Thyroid gland (tissue), 4 donors: ENCODE results near the gene REXO1. TPM values are rescaled to one million over a fixed set of nuclear protein-coding genes. Genes with fewer than 3 reads are reported as not detected.

Experiments used
- DNase-seq, 2 donors: peaks; one replicate each; pipeline ENCODE4 v3.0.0-alpha.2; 2019
- H3K27ac ChIP-seq, 3 donors: fragments of 200-600 bp; sonication (generic); 1 replicate in 2 of 3; 2 replicates in 1 of 3; pipeline ENCODE4 v1.5.1; 2016 to 2019; ENCODE audit warnings: mild to moderate bottlenecking in 1 of 3, moderate library complexity in 1 of 3
- H3K27me3 ChIP-seq: fragments of 200-600 bp; sonication (generic); one replicate; pipeline ENCODE4 v1.5.1; 2019
- H3K36me3 ChIP-seq, 2 donors: fragments of 200-600 bp; sonication (generic); one replicate each; pipeline ENCODE4 v1.5.1; 2016 to 2019
- H3K4me1 ChIP-seq, 2 donors: fragments of 200-600 bp; sonication (generic); one replicate each; pipeline ENCODE4 v1.5.1; 2017 to 2019
- H3K4me3 ChIP-seq, 3 donors: fragments of 200-600 bp; sonication (generic); replicated peaks in 1 of 3; 1 replicate in 2 of 3; 2 replicates in 1 of 3; pipeline ENCODE4 v1.5.1; 2016; ENCODE audit warnings: mild to moderate bottlenecking in 1 of 3
- H3K9me3 ChIP-seq: fragments of 200-600 bp; sonication (generic); one replicate; pipeline ENCODE4 v1.5.1; 2017
- CTCF ChIP-seq, 6 experiments: fragments of 200-600 bp in 3 of 6; fragments of 450-650 bp in 3 of 6; sonication (generic) in 3 of 6; IDR thresholded peaks; one replicate each; pipeline ENCODE4 v1.5.1; 2016 to 2019; ENCODE audit warnings: antibody characterized with exemption in 6 of 6, mild to moderate bottlenecking in 2 of 6, inconsistent platforms in 1 of 6, moderate library complexity in 1 of 6
- POLR2A ChIP-seq, 2 donors: fragments of 450-650 bp; IDR thresholded peaks; one replicate each; pipeline ENCODE4 v1.6.1; 2017; ENCODE audit warnings: antibody characterized with exemption in 2 of 2, mild to moderate bottlenecking in 2 of 2, moderate library complexity in 1 of 2
- WGBS, 2 donors: methylation state at CpG; one replicate each; pipeline ENCODE4 v1.1.5; 2017; 5-methylcytosine and 5-hydroxymethylcytosine counted together
- intact Hi-C: fragments of 100-400 bp; cut with DNase I; formaldehyde crosslinking; loops from one replicate; pipeline ENCODE4 v1.15.1; 2023
- total RNA-seq, 4 donors: library from RNA; depleted of rRNA; stranded (reverse); fragments of >200 nt; gene quantifications; one replicate each; pipeline ENCODE4 v1.2.3, GENCODE V29; 2016

The REXO1 gene
- total RNA-seq, 4 donors from 2014 or later = 14.0 to 21.8 (median 17.2) TPM

DNA sequence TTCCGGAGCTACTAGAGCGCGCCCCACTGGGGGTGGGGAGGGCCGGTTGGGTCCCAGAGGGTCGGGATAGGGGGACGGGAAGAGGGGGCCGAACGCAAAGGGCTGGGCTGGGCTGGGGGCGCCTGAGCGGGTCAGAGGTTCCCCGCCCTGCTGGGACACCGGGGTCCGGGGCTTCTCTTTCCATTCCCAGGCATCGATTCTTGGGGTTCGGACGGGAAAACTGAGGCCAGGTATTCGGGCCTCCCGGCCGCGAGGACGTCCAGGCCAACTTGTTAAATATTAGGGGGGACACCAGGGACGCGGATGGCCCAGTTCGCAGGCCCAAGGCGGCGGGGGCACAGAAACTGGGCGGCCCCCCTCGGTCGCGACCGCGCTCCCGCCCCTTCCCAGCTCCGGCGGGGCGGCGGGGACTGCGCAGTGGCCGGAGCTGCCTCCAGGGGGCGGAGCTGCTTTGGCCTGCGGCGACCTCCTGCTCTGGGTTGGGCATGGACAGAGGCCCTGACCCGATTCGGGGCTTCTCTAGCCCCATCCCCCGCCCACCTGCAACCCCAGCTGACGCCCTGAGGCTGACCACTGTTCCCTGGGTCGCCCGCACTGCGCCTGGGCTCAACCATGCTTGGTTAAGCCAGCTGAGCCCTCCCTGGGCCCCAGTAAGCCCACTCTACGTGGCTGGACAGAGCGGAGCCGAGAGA is 16.3 kb upstream of the REXO1 start:
- peak overlapping the region; percentile 42 to 83 (median 73) for H3K27ac ChIP-seq
- H3K4me3 ChIP-seq = peak overlapping the region in 2 of 3 donors; percentile 82 to 88
- TF ChIP-seq POLR2A (IDR thresholded peaks at IDR 0.05) (no peak), CTCF (IDR thresholded peaks at IDR 0.05) (peak; percentile 43 to 82 (median 70))
- H3K4me1 ChIP-seq = peaks cover 24 to 34% of the 10 kb centered on the region in 2 donors
- no peaks in the 10 kb centered on the region for H3K9me3 ChIP-seq
- intact Hi-C loops = no loop called here
- H3K27me3 ChIP-seq = no peaks in the 10 kb centered on the region
- peak; percentile 58 to 71 for DNase-seq
- 0% methylated on average over 12 to 13 of the region's 52 CpGs for WGBS, 2 donors
- no peaks in the 10 kb centered on the region for H3K36me3 ChIP-seq

DNA sequence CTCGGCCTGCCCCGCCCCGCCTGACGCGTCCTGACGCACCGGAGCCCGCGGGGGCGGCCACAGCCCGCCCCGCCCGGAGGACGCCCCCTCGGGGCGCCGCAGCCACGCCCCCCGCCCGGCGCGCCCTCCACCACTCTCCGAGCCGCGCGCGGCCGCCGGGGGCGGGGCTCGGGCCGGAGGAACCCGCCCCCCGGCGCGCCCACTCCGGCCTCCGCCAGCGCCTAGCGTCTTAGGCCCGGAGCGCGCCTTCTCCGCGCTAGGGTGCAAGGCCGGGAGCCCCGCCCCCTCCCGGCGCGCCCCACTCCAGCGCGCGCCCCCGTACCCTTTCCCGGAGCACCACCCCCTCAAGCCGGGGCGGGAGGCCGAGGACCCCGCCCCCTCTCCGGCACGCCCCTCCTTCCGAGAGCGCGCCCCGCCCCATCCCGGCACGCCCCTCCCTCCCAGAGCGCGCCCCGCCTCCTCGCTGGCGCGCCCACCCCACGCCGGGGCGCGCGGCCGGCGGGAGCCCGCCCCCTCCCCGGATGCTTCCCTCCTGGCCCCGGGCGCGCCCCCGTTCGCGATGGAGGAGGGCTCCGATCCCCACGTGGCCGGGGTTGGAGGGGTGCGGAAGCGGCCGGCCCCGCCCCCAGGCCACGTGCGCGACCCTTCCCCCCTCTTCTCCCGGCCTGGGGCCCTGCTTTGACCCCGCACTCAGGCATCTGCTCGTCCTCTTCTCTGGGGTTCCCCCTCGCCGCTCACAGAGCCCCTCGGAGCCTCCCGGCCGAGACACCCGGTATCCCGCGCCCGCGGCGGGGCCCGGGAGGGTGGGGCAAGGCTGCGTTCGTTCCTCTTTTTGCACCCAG is 15.6 kb upstream of the REXO1 start:
- H3K27me3 ChIP-seq = no peaks in the 10 kb centered on the region

GRCh38 chr19:1863328-1863637 is 15.0 kb upstream of the REXO1 start, which contains the start of gene KLF16:
TSS of gene KLF16 (minus strand) at chr19:1863579. CDS start at chr19:1863497, 82 bp downstream.
- Histone ChIP-seq H3K9me3 (no peaks in the 10 kb centered on the region), H3K27me3 (no peaks in the 10 kb centered on the region), H3K4me3 (peak within 1 kb of the TSS; percentile 19 to 88 (median 82)), H3K36me3 (no peaks in the 10 kb centered on the region), H3K4me1 (peaks cover 26 to 38% of the 10 kb centered on the region in 2 donors), H3K27ac (peak within 1 kb of the TSS; percentile 42 to 83 (median 73))
- WGBS, 2 donors = no CpG with 5 or more reads among the region's 63 CpGs
- TF ChIP-seq POLR2A (IDR thresholded peaks at IDR 0.05) (peak in 1 of 2 donors; percentile 82), CTCF (IDR thresholded peaks at IDR 0.05) (no peak)
- DNase-seq = no peak
- intact Hi-C loops = no loop called here

More for the DNA sequence above, 15.6 kb upstream of the REXO1 start:
- peak; percentile 87 to 88 for DNase-seq
- peaks cover 26 to 38% of the 10 kb centered on the region in 2 donors for H3K4me1 ChIP-seq
- H3K27ac ChIP-seq = peak overlapping the region; percentile 42 to 83 (median 73)
- peak overlapping the region; percentile 1 to 88 (median 82) for H3K4me3 ChIP-seq
- no peaks in the 10 kb centered on the region for H3K9me3 ChIP-seq
- no peak for TF ChIP-seq POLR2A (IDR thresholded peaks at IDR 0.05)
- TF ChIP-seq CTCF (IDR thresholded peaks at IDR 0.05) = no peak
- H3K36me3 ChIP-seq = no peaks in the 10 kb centered on the region
- intact Hi-C loops = no loop called here
- WGBS, 2 donors = 0% methylated on average over 2 of the region's 115 CpGs; no CpG with 5 or more reads in 1 of the 2 donors

DNA sequence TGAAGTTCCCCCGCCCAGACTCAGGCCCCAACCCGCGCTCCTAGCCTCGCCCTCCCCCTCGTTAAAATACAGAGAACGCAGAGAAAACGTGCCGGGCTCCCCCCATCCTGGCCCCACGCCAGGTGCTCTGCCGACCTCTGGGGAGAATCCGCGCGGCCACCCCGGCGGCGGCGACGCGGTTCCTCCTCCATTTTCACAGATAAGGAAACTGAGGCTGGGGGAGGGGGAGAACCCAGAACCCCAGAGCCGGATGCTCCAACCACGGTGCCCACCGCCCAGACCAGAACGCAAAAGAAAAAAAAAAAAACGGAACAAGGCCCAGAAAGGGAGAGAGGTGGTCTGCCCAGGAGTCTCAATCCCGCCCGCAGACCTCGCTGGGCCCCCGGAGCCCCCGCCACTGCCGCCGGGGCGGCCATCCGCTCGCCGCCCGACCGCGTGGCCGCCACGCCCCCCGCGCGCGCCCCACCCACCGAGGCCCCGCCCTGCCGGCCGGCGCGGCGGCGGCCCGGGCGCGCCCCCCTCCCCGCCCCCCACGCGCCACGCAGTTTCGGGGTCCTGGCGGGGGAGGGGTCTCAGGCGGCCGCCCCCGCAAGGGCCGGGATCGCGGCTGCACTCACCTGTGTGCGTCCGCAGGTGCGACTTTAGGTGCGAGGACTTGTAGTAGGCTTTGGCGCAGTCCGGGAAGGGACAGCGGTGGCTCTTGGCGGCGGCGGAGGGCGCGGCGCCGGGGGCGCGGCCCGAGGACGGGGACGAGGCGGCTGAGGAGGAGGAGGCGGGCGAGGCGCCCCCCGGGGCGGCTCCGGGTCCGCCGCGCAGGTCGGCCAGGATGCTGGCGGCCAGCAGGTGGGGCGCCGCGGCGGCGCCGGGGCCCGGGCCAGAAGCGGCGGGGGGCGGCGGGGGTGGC is 14.4 kb upstream of the REXO1 start:
- peaks cover 27 to 44% of the 10 kb centered on the region in 2 donors for H3K4me1 ChIP-seq
- 0 to 1% methylated on average over 15 to 33 of the region's 109 CpGs for WGBS, 2 donors
- no peak for TF ChIP-seq POLR2A (IDR thresholded peaks at IDR 0.05)
- no peak for TF ChIP-seq CTCF (IDR thresholded peaks at IDR 0.05)
- intact Hi-C loops = no loop called here
- H3K27ac ChIP-seq = peak overlapping the region in 1 of 3 donors; percentile 52
- H3K4me3 ChIP-seq = peak overlapping the region; percentile 19 to 72 (median 37)
- H3K36me3 ChIP-seq = no peaks in the 10 kb centered on the region
- H3K27me3 ChIP-seq = no peaks in the 10 kb centered on the region
- DNase-seq = peak; percentile 22 to 32
- no peaks in the 10 kb centered on the region for H3K9me3 ChIP-seq
